ENCODE data around the gene HMBS. TPM values are rescaled to one million over a fixed set of nuclear protein-coding genes. Genes with fewer than 3 reads are reported as not detected.
"Not testable (repeated sequence)": the region's sequence is repeated elsewhere in the genome, so short reads cannot be mapped to it uniquely, and the experiment has no call there.

The HMBS gene
- total RNA-seq, 4 donors from 2014 or later: 10.8 to 353 (median 21.3) TPM; not detected in 1

GRCh38 chr11:119054418-119054817 lies 30.3 kb upstream of the HMBS start:
- in situ Hi-C loops (cut with MboI; ENCODE audit: low pct_ligation_motif_present in 1 of 4, low pct_unique_long_range_greater_than_20kb in 1 of 4, low sequenced_read_pairs in 3 of 4): no loop called here
- H3K27ac ChIP-seq: no peak overlapping the region
- peaks cover 7 to 22% (median 19%) of the 10 kb centered on the region in 4 donors for H3K4me1 ChIP-seq
- DNase-seq: no peak
- no peaks in the 10 kb centered on the region for H3K9me3 ChIP-seq
- H3K4me3 ChIP-seq: no peak overlapping the region
- 95% methylated on average over 10 of the region's 10 CpGs; no CpG with 5 or more reads in 1 of the 2 donors for WGBS, 2 donors (ENCODE audit: low coverage in 1 of 2)
- H3K27me3 ChIP-seq: no peaks in the 10 kb centered on the region
- TF ChIP-seq EP300 (IDR thresholded peaks at IDR 0.05; ENCODE audit: low read depth): no peak
- TF ChIP-seq CTCF (IDR thresholded peaks at IDR 0.05): no peak
- TF ChIP-seq POLR2AphosphoS5 (IDR thresholded peaks at IDR 0.05): no peak
- TF ChIP-seq POLR2A (IDR thresholded peaks at IDR 0.05): no peak
- intact Hi-C loops (cut with DNase I; ENCODE audit: low total_unique reads): no loop called here
- peaks cover 0 to 43% (median 14%) of the 10 kb centered on the region in 4 donors for H3K36me3 ChIP-seq

- Histone ChIP-seq H3K36me3 (peaks cover 0 to 34% (median 14%) of the 10 kb centered on the region in 4 donors), H3K9me3 (no peaks in the 10 kb centered on the region), H3K4me1 (peaks cover 7 to 22% (median 19%) of the 10 kb centered on the region in 4 donors), H3K4me3 (peak overlapping the region in 3 of 4 donors; percentile 65 to 87 (median 76)), H3K27me3 (no peaks in the 10 kb centered on the region), H3K27ac (peak overlapping the region; percentile 84 to 97 (median 90))
- 0 to 38% methylated on average over 2 to 6 of the region's 6 CpGs for WGBS, 2 donors (ENCODE audit: low coverage in 1 of 2)
- in situ Hi-C loops (cut with MboI; ENCODE audit: low pct_ligation_motif_present in 1 of 4, low pct_unique_long_range_greater_than_20kb in 1 of 4, low sequenced_read_pairs in 3 of 4) (no loop called here), intact Hi-C loops (cut with DNase I; ENCODE audit: low total_unique reads) (no loop called here)
- DNase-seq: no peak
- TF ChIP-seq CTCF (IDR thresholded peaks at IDR 0.05): no peak
- TF ChIP-seq EP300 (IDR thresholded peaks at IDR 0.05; ENCODE audit: low read depth): no peak
- no peak for TF ChIP-seq POLR2AphosphoS5 (IDR thresholded peaks at IDR 0.05)
- TF ChIP-seq POLR2A (IDR thresholded peaks at IDR 0.05): no peak
These were observed 28.8 kb upstream of the HMBS start for GRCh38 chr11:119055901-119056300.

GRCh38 chr11:119056421-119056999 lies 28.2 kb upstream of the HMBS start:
- in situ Hi-C loops (cut with MboI; ENCODE audit: low pct_ligation_motif_present in 1 of 4, low pct_unique_long_range_greater_than_20kb in 1 of 4, low sequenced_read_pairs in 3 of 4): no loop called here
- 1% methylated on average over 40 of the region's 48 CpGs; no CpG with 5 or more reads in 1 of the 2 donors for WGBS, 2 donors (ENCODE audit: low coverage in 1 of 2)
- H3K27ac ChIP-seq: peak overlapping the region; percentile 84 to 97 (median 90)
- TF ChIP-seq POLR2AphosphoS5 (IDR thresholded peaks at IDR 0.05): no peak
- TF ChIP-seq EP300 (IDR thresholded peaks at IDR 0.05; ENCODE audit: low read depth): no peak
- TF ChIP-seq POLR2A (IDR thresholded peaks at IDR 0.05): no peak
- no peak for TF ChIP-seq CTCF (IDR thresholded peaks at IDR 0.05)
- no peaks in the 10 kb centered on the region for H3K9me3 ChIP-seq
- no peaks in the 10 kb centered on the region for H3K27me3 ChIP-seq
- intact Hi-C loops (cut with DNase I; ENCODE audit: low total_unique reads): no loop called here
- peaks cover 0 to 32% (median 14%) of the 10 kb centered on the region in 4 donors for H3K36me3 ChIP-seq
- DNase-seq: peak; percentile 70
- H3K4me3 ChIP-seq: peak overlapping the region; percentile 65 to 90 (median 82)
- peaks cover 7 to 22% (median 19%) of the 10 kb centered on the region in 4 donors for H3K4me1 ChIP-seq

GRCh38 chr11:119057000-119057769 lies 27.5 kb upstream of the HMBS start, which contains the start of gene HYOU1:
Gene HYOU1, minus strand, starts transcription at chr11:119057205. Its CDS starts 1,045 bp downstream, at chr11:119056160.
- peak; percentile 82 for TF ChIP-seq POLR2A (IDR thresholded peaks at IDR 0.05)
- TF ChIP-seq EP300 (IDR thresholded peaks at IDR 0.05; ENCODE audit: low read depth): no peak
- peak; percentile 75 to 90 (median 80) for TF ChIP-seq POLR2AphosphoS5 (IDR thresholded peaks at IDR 0.05)
- TF ChIP-seq CTCF (IDR thresholded peaks at IDR 0.05): peak in 3 of 5 experiments; percentile 17 to 46 (median 21)
- Histone ChIP-seq H3K36me3 (peaks cover 0 to 25% (median 11%) of the 10 kb centered on the region in 4 donors), H3K9me3 (no peaks in the 10 kb centered on the region), H3K4me1 (peaks cover 7 to 22% (median 19%) of the 10 kb centered on the region in 4 donors), H3K4me3 (peak within 1 kb of the TSS; percentile 65 to 92 (median 82)), H3K27me3 (no peaks in the 10 kb centered on the region), H3K27ac (peak within 1 kb of the TSS; percentile 84 to 97 (median 90))
- DNase-seq: peak; percentile 99
- 1% methylated on average over 48 of the region's 79 CpGs; no CpG with 5 or more reads in 1 of the 2 donors for WGBS, 2 donors (ENCODE audit: low coverage in 1 of 2)
- intact Hi-C loops (cut with DNase I; ENCODE audit: low total_unique reads): no loop called here
- in situ Hi-C loops (cut with MboI; ENCODE audit: low pct_ligation_motif_present in 1 of 4, low pct_unique_long_range_greater_than_20kb in 1 of 4, low sequenced_read_pairs in 3 of 4): no loop called here

- 98% methylated on average over 7 of the region's 35 CpGs; no CpG with 5 or more reads in 1 of the 2 donors for WGBS, 2 donors (ENCODE audit: low coverage in 1 of 2)
- H3K27ac ChIP-seq; H3K27me3 ChIP-seq; H3K36me3 ChIP-seq; DNase-seq; intact Hi-C loops (cut with DNase I; ENCODE audit: low total_unique reads); H3K4me3 ChIP-seq; in situ Hi-C loops (cut with MboI; ENCODE audit: low pct_ligation_motif_present in 1 of 4, low pct_unique_long_range_greater_than_20kb in 1 of 4, low sequenced_read_pairs in 3 of 4); H3K9me3 ChIP-seq: not testable (repeated sequence)
- peaks cover 7 to 27% (median 19%) of the 10 kb centered on the region in 4 donors for H3K4me1 ChIP-seq
These were observed 25.6 kb upstream of the HMBS start for GRCh38 chr11:119059128-119059527.

Data from transverse colon (tissue), 4 donors.